Ammon's horn (tissue), 1 donor: ENCODE measurements around the gene INO80B.
A peak's percentile ranks its signal among the peaks of the same experiment; 100 is the strongest.
"Not testable (repeated sequence)": the region's sequence is repeated elsewhere in the genome, so short reads cannot be mapped to it uniquely, and the experiment has no call there.

ENCODE experiments used
- DNase-seq: peaks from one replicate; pipeline ENCODE4 v3.0.0-alpha.2; 2016; ENCODE audit warnings: low spot score

The INO80B gene

GRCh38 chr2:74450570-74451190 lies 4.2 kb upstream of the INO80B start:
- no peak for DNase-seq

GRCh38 chr2:74457129-74457548 lies 2.3 kb downstream of the INO80B start:
- DNase-seq, result peak; percentile 59

GRCh38 chr2:74457549-74458131 lies 2.8 kb downstream of the INO80B start:
- peak; percentile 68 for DNase-seq

GRCh38 chr2:74458132-74458937 lies 3.4 kb downstream of the INO80B start, which contains the start of gene WBP1:
Gene WBP1, plus strand, starts transcription at chr2:74458438. Its CDS starts 165 bp downstream, at chr2:74458603.
- DNase-seq, result peak; percentile 100

GRCh38 chr2:74458938-74459363 lies 4.1 kb downstream of the INO80B start:
- DNase-seq, result no peak

- DNase-seq, result not testable (repeated sequence)
Observed at GRCh38 chr2:74459503-74460118, 4.7 kb downstream of the INO80B start.

GRCh38 chr2:74460187-74460586 lies 5.3 kb downstream of the INO80B start:
- DNase-seq, result not testable (repeated sequence)

- no peak for DNase-seq
Observed at GRCh38 chr2:74461187-74462053, 6.5 kb downstream of the INO80B start.

- no peak for DNase-seq
Observed at GRCh38 chr2:74462054-74462785, 7.3 kb downstream of the INO80B start.

- no peak for DNase-seq
Observed at GRCh38 chr2:74462786-74463105, 7.9 kb downstream of the INO80B start.

GRCh38 chr2:74464406-74464805 lies 9.5 kb downstream of the INO80B start:
- DNase-seq, result no peak

GRCh38 chr2:74470742-74471141 lies 15.9 kb downstream of the INO80B start:
- DNase-seq, result not testable (repeated sequence)

GRCh38 chr2:74471332-74472065 lies 16.6 kb downstream of the INO80B start:
- no peak for DNase-seq

GRCh38 chr2:74472086-74472944 lies 17.4 kb downstream of the INO80B start, which contains the start of gene MRPL53:
Gene MRPL53, minus strand, starts transcription at chr2:74472680. Its CDS starts 20 bp downstream, at chr2:74472660.
- peak; percentile 97 for DNase-seq

- DNase-seq, result no peak
Observed at GRCh38 chr2:74472945-74473258, 18.0 kb downstream of the INO80B start.

- DNase-seq, result no peak
Observed at GRCh38 chr2:74474481-74474880, 19.6 kb downstream of the INO80B start.

GRCh38 chr2:74474899-74475298 lies 20.0 kb downstream of the INO80B start:
- no peak for DNase-seq

GRCh38 chr2:74481431-74481830 lies 26.5 kb downstream of the INO80B start:
- DNase-seq, result no peak
